Measurements from ENCODE around the gene TAL2.

TAL2 gene

GRCh38 chr9:105656131-105656921 is 5.9 kb upstream of the TAL2 start:
- DNase-seq (ENCODE audit: low read depth) = no peak
- TF ChIP-seq CTCF (IDR thresholded peaks at IDR 0.05; ENCODE audit: low read length, missing control alignments) = no peak
- peak overlapping the region; percentile 50 for H3K4me3 ChIP-seq (replicated peaks; ENCODE audit: low read depth, low read length)

GRCh38 chr9:105658351-105658750 is 3.9 kb upstream of the TAL2 start:
- H3K4me3 ChIP-seq (replicated peaks; ENCODE audit: low read depth, low read length) = no peak overlapping the region
- TF ChIP-seq CTCF (IDR thresholded peaks at IDR 0.05; ENCODE audit: low read length, missing control alignments) = no peak
- no peak for DNase-seq (ENCODE audit: low read depth)

DNA sequence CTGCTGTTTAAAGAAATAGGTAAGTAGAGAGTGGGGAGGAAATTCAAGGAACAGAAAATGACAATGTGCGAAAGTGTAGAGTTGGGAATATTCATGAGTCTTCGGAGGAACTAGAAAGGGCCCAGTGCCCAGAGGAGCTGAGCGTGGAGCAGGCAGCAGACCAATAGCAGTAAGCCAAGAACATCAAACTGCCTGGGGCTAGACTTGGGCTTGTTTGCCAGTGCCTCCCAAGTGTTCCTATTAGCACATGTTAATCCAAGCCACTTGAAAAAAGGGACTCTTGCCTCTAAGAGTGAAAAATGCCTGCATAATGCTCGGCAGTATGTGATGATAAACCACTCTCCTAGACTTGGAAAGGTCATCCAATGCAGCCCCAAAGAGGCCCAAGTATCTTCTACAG is 1.2 kb upstream of the TAL2 start:
- no peak overlapping the region for H3K4me3 ChIP-seq (replicated peaks; ENCODE audit: low read depth, low read length)
- no peak for DNase-seq (ENCODE audit: low read depth)
- no peak for TF ChIP-seq CTCF (IDR thresholded peaks at IDR 0.05; ENCODE audit: low read length, missing control alignments)

DNA sequence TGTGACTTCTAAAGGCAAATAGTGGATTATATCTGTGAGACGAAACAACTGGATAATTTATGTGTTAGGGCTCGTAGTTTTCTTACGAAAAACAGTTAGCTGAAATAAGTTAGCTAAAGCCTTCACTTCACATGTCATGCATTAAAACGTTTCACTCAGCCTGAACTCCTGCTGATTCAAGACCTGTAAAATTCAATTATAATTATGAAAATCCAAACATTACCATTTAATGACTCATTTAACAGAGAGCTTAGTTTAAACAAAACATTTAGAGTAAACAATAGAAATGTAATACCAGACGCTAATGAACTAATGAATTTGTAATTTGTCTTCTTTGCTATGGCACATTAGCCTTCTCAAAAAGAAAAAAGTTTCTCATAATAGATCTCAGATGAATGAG is 1.7 kb downstream of the TAL2 start:
- no peak for TF ChIP-seq CTCF (IDR thresholded peaks at IDR 0.05; ENCODE audit: low read length, missing control alignments)
- no peak for DNase-seq (ENCODE audit: low read depth)
- no peak overlapping the region for H3K4me3 ChIP-seq (replicated peaks; ENCODE audit: low read depth, low read length)

DNA sequence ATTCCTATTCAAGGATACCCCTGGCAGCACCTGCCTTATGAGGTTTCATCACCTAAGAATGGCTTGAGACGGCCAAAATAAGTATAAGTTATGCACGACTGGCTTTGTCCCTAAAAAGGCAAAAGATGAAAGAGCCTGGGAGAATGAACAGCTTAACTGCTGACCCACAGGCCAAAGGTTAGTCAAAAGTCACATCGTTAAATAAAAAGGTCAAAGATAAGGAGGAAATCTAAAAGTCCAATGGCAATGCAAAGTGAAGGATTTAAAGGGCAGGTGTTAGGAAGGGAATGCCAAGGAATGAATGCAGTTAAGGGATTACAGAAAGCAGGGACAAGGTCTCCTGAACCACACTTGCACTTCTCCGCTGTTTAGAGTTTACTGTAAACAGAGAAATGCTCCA is 5.6 kb downstream of the TAL2 start:
- no peak overlapping the region for H3K4me3 ChIP-seq (replicated peaks; ENCODE audit: low read depth, low read length)
- no peak for DNase-seq (ENCODE audit: low read depth)
- TF ChIP-seq CTCF (IDR thresholded peaks at IDR 0.05; ENCODE audit: low read length, missing control alignments) = no peak

- DNase-seq (ENCODE audit: low read depth) = no peak
- H3K4me3 ChIP-seq (replicated peaks; ENCODE audit: low read depth, low read length) = no peak overlapping the region
- TF ChIP-seq CTCF (IDR thresholded peaks at IDR 0.05; ENCODE audit: low read length, missing control alignments) = no peak
Observed at GRCh38 chr9:105670315-105670714, 8.1 kb downstream of the TAL2 start.

GRCh38 chr9:105670775-105671174 is 8.5 kb downstream of the TAL2 start:
- H3K4me3 ChIP-seq (replicated peaks; ENCODE audit: low read depth, low read length) = no peak overlapping the region
- DNase-seq (ENCODE audit: low read depth) = no peak
- no peak for TF ChIP-seq CTCF (IDR thresholded peaks at IDR 0.05; ENCODE audit: low read length, missing control alignments)
